GM18868 (cell line): ENCODE data around the gene STX2.
"Not testable (repeated sequence)": the region's sequence is repeated elsewhere in the genome, so short reads cannot be mapped to it uniquely, and the experiment has no call there.

Experiments used
- ATAC-seq: cut with Tn5 transposase; IDR thresholded peaks from one replicate; pipeline ENCODE4 v1.9.1; 2021; ENCODE audit warnings: mild to moderate bottlenecking, moderate library complexity; ENCODE audit not compliant: unreplicated experiment

STX2 gene

DNA sequence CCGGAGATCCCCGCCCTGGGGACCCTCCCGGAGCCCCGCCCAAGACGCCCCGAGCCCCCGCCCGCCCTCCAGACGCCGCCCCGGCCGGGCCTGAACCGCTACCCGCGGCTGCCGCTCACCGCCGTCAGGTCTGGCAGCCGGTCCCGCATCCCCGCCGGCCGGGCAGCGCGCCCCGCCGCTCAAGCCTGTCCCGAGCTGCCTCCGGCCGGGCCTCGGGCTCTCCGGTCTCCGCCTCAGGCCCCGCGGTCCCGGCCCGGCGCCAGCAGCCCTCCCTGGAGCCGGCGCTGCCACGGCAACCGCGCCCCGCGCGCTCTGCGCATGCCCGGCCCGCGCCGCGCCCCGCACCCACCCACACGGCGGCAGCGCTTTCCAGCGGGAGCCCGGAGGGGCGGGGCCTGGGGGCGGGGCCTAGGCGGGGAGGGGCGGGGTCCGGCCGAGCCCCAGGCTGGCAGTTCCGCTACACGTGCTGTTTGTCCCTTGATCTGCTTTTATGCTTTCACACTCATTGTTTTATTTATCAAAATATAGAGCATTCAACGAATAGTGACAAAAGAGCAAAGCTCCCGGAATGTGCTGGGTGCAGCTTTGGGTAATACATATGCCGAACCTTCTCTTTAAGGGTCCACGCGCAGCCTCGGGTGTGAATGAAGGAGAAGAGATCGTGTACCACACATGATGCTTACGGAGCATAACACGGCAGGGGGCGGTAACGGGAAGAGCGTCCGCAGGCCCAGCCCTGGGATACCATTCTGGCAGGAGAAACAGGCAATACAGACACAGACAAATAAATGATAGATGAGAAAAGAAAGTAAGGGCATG is at the start of gene STX2:
STX2 (minus strand) TSS at position 300 of the 819 bp plus-strand sequence; CDS start at position 149, 151 bp downstream.
- ATAC-seq: peak; percentile 80

DNA sequence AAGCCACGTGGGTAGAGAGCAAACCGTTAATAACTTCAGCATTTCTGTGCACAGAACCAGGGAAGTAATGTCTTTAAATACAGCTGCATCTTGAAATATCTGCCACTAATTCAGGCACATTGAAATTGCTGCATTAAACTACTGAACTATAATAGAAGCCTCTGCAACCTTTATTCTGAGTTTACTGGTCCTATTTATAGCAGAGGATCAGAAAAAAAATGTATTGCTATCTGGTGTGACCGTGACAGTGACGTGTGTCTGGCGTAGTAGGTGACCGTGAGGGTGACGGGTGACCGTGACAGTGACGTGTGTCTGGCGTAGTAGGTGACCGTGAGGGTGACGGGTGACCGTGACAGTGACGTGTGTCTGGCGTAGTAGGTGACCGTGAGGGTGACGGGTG is 48.1 kb upstream of the STX2 start:
- not testable (repeated sequence) for ATAC-seq

DNA sequence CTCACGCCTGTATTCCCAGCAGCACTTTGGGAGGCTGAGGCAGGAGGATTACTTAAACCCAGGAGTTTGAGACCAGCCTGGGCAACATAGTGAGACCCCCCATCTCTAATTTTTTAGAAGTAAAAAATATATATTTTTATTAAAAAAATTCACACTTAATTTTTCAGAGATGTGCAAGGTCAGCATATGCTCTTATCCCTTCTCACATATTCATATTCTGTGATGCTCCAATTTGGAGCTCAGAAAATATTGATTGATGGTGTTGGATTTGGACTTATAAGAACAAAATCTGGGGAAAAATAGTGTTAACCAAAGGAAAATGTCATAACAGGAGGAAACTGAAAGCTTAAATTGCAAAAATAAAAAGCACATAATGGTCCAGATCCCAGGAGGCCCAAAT is 42.5 kb upstream of the STX2 start:
- ATAC-seq: no peak

- no peak for ATAC-seq
Observed at GRCh38 chr12:130881046-130881445, 42.0 kb upstream of the STX2 start.

GRCh38 chr12:130880411-130880885 is 41.4 kb upstream of the STX2 start:
- peak; percentile 45 for ATAC-seq

GRCh38 chr12:130879781-130880389 is 40.8 kb upstream of the STX2 start:
- no peak for ATAC-seq

DNA sequence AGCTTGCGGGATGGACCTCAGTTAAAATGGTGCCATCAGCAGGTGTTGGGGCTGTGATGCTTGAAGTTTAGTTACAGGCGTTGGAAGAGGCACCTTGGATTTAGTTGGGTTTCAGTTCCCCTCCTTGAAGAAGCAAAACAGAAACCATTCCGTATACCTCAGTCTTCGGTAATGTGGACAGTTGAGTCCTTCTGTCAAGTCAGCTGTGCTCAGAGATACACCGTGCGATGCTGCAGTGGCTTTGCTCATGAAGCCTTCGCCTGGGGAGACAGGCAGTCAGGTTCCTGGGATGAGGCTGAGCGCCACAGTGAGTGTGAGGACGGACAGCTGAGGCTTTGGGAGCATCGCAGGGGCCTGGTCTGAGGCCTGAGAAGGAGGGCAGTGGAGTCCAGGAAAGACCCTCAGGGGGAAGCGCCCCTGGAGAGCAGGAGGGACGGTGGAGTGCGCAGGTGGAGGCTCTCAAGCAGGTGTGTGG is 40.2 kb upstream of the STX2 start:
- peak; percentile 86 for ATAC-seq

- ATAC-seq: no peak
Observed at GRCh38 chr12:130878193-130879185, 39.4 kb upstream of the STX2 start.

GRCh38 chr12:130877333-130877732 is 38.3 kb upstream of the STX2 start:
- ATAC-seq: no peak

DNA sequence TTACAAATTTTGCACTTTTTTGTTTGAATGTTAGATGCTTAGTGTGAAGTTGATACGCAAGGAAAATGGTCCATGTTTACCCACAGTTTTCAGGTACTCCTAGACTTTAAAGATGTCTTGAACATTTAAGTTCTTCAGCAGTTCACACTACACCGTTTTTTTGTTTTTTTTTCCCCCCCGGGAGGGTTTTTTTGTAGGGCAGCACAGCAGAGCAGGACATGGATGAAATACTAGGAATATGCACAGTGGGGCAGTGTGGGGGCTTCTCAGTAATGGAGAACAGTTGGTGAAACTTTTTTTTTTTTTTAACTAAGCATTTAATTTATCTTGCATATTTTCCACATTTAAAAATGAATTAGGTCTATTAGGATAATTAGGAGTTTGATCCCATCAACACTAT is 37.7 kb upstream of the STX2 start:
- no peak for ATAC-seq

GRCh38 chr12:130876297-130876696 is 37.2 kb upstream of the STX2 start:
- no peak for ATAC-seq

DNA sequence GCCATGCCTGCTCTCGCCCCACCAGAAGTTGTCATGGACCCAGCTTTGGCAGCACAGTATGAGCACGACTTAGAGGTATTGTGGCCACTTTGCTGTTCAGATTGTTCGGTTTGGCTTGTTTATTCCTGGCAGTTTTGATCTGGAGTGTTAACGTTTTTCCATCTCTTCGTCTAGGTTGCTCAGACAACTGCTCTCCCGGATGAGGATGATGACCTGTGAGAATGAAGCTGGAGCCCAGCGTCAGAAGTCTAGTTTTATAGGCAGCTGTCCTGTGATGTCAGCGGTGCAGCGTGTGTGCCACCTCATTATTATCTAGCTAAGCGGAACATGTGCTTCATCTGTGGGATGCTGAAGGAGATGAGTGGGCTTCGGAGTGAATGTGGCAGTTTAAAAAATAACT is 36.7 kb upstream of the STX2 start:
- ATAC-seq: not testable (repeated sequence)

GRCh38 chr12:130875193-130875592 is 36.1 kb upstream of the STX2 start:
- no peak for ATAC-seq

DNA sequence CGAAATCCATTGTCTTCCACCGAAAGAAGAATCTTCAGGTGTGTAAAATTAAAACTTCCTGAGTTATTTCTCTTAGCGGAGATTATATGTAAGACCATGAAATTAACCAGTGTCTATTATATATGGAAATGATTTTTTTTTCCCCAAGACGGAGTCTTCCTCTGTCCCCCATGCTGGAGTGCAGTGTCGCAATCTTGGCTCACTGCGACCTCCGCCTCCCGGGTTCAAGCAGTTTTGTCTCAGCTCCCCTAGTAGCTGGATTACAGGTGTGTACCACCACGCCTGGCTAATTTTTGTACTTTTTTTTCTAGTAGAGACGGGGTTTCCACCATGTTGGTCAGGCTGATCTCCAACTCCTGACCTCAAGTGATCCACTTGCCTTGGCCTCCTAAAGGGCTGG is 35.6 kb upstream of the STX2 start:
- no peak for ATAC-seq

DNA sequence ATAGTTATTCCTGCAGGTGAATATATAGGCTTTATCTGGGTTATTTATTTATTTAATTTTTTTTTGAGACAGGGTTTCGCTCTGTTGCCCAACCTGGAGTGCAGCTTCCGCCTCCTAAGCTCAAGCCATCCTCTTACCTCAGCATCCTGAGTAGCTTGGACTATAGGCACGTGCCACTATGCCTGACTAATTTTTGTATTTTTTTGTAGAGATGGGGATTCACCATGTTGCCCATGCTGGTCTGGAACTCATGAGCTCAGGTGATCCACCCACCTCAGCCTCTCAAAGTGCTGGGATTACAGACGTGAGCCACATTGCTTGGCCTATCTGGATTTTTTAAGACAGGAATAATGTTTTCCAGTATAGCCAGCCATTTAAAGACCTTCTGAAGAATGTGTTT is 34.8 kb upstream of the STX2 start:
- no peak for ATAC-seq

DNA sequence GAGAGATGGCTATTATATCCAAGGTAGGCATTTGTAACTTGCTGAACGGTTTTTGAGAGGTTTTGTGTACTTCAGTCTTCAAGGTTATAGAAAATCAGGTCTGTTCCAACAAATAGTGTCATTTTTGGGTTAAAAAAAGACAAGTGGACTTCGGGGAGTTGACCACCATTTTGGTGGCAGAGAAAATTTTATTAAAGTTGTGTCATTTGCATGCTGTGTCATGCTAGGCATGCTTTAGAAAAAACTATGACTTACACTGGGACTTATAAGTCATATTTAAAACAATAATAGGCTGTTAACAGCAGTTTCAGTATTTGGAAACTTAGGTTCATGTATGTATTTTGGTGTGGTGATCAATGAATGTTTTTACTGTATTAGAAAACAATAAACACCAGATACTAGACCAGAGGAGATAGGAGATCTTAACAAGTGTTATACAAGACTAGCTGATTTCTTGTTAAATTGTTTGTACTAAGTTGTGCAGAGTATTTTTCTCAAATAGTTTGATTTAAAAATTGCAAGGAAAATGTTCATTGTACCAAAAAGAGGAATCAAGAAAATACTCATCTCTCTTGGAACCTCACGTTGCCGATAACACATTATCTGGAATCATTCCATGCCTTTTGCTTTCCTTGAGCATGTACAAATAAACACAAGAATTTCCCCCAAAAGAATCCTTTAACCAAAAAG is 34.2 kb upstream of the STX2 start:
- ATAC-seq: no peak

GRCh38 chr12:130872179-130873096 is 33.4 kb upstream of the STX2 start:
- ATAC-seq: peak; percentile 29

- peak; percentile 72 for ATAC-seq
Observed at GRCh38 chr12:130871286-130872178, 32.5 kb upstream of the STX2 start, which contains the start of gene RAN. RAN (plus strand) TSS chr12:130872066; CDS start chr12:130872594, 528 bp downstream.
